ENCODE data around the gene CFDP1. TPM values are rescaled to one million over a fixed set of nuclear protein-coding genes. Genes with fewer than 3 reads are reported as not detected.

The CFDP1 gene
- total and polyA plus RNA-seq, 4 donors, result 44.8 to 105 (median 64.1) TPM

- no peak for TF ChIP-seq CTCF (IDR thresholded peaks at IDR 0.05; ENCODE audit: control extremely low read depth, extremely low read depth)
- H3K4me1 ChIP-seq (ENCODE audit: control insufficient read depth in 5 of 5, insufficient read depth in 5 of 5, low read length in 5 of 5), result peaks cover 0 to 13% (median 2%) of the 10 kb centered on the region in 5 donors
- no peak overlapping the region for H3K4me3 ChIP-seq
- no peak overlapping the region for H3K9ac ChIP-seq (ENCODE audit: insufficient read depth in 1 of 2, low read length in 2 of 2)
- no peak for DNase-seq
- no peak for ATAC-seq (ENCODE audit: insufficient read depth, low FRiP score)
- no peak overlapping the region for H3K27ac ChIP-seq (ENCODE audit: low read depth in 1 of 2, low read length in 1 of 2)
- no peaks in the 10 kb centered on the region for H3K27me3 ChIP-seq (ENCODE audit: control insufficient read depth in 3 of 3, insufficient read depth in 3 of 3, low read length in 2 of 3)
- peaks cover 0 to 8% (median 2%) of the 10 kb centered on the region in 4 donors for H3K36me3 ChIP-seq (ENCODE audit: control insufficient read depth in 4 of 4, insufficient read depth in 4 of 4, low read length in 4 of 4)
- WGBS, 2 donors, result 81 to 82% methylated on average over 2 of the region's 2 CpGs
- peaks cover 0 to 2% (median 0%) of the 10 kb centered on the region in 4 donors for H3K9me3 ChIP-seq (ENCODE audit: control insufficient read depth in 4 of 4, insufficient read depth in 3 of 4, low read length in 3 of 4)
Observed at GRCh38 chr16:75364286-75364791, 69.0 kb downstream of the CFDP1 start.

DNA sequence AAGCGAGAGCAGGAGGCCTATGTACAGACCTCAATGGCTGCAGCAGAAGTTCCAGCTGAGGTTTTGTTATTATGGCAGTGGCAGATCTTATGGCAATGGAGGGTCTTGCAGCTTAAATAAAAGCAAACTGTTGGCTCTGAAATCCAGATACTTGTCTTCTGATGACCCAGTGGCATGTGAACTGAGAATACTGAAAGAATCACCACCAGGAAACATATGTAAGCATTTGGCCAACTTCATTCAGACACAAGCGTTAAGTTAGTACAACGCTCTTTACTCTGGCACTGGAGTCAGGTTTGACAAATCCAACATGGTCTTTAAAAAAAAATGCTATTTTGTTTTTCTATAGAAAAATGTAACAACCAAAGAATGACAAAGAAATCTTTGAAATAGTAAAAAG is 70.5 kb downstream of the CFDP1 start:
- peaks cover 0 to 8% (median 2%) of the 10 kb centered on the region in 4 donors for H3K36me3 ChIP-seq (ENCODE audit: control insufficient read depth in 4 of 4, insufficient read depth in 4 of 4, low read length in 4 of 4)
- H3K9ac ChIP-seq (ENCODE audit: insufficient read depth in 1 of 2, low read length in 2 of 2), result no peak overlapping the region
- 89 to 93% methylated on average over 3 of the region's 3 CpGs for WGBS, 2 donors
- H3K27me3 ChIP-seq (ENCODE audit: control insufficient read depth in 3 of 3, insufficient read depth in 3 of 3, low read length in 2 of 3), result no peaks in the 10 kb centered on the region
- no peak overlapping the region for H3K27ac ChIP-seq (ENCODE audit: low read depth in 1 of 2, low read length in 1 of 2)
- no peak for ATAC-seq (ENCODE audit: insufficient read depth, low FRiP score)
- TF ChIP-seq CTCF (IDR thresholded peaks at IDR 0.05; ENCODE audit: control extremely low read depth, extremely low read depth), result no peak
- no peak overlapping the region for H3K4me3 ChIP-seq
- H3K4me1 ChIP-seq (ENCODE audit: control insufficient read depth in 5 of 5, insufficient read depth in 5 of 5, low read length in 5 of 5), result peaks cover 0 to 13% (median 5%) of the 10 kb centered on the region in 5 donors
- peak; percentile 16 to 76 (median 66) for DNase-seq
- peaks cover 0 to 2% (median 0%) of the 10 kb centered on the region in 4 donors for H3K9me3 ChIP-seq (ENCODE audit: control insufficient read depth in 4 of 4, insufficient read depth in 3 of 4, low read length in 3 of 4)

GRCh38 chr16:75361936-75362335 is 71.4 kb downstream of the CFDP1 start:
- no peak overlapping the region for H3K9ac ChIP-seq (ENCODE audit: insufficient read depth in 1 of 2, low read length in 2 of 2)
- ATAC-seq (ENCODE audit: insufficient read depth, low FRiP score) (no peak), DNase-seq (no peak)
- no peaks in the 10 kb centered on the region for H3K27me3 ChIP-seq (ENCODE audit: control insufficient read depth in 3 of 3, insufficient read depth in 3 of 3, low read length in 2 of 3)
- peak overlapping the region in 1 of 2 donors; percentile 35 for H3K27ac ChIP-seq (ENCODE audit: low read depth in 1 of 2, low read length in 1 of 2)
- no peak overlapping the region for H3K4me3 ChIP-seq
- no peak for TF ChIP-seq CTCF (IDR thresholded peaks at IDR 0.05; ENCODE audit: control extremely low read depth, extremely low read depth)
- 73 to 77% methylated on average over 5 of the region's 5 CpGs for WGBS, 2 donors
- H3K4me1 ChIP-seq (ENCODE audit: control insufficient read depth in 5 of 5, insufficient read depth in 5 of 5, low read length in 5 of 5), result peaks cover 0 to 13% (median 5%) of the 10 kb centered on the region in 5 donors
- peaks cover 0 to 7% (median 2%) of the 10 kb centered on the region in 4 donors for H3K36me3 ChIP-seq (ENCODE audit: control insufficient read depth in 4 of 4, insufficient read depth in 4 of 4, low read length in 4 of 4)
- peaks cover 0 to 2% (median 0%) of the 10 kb centered on the region in 4 donors for H3K9me3 ChIP-seq (ENCODE audit: control insufficient read depth in 4 of 4, insufficient read depth in 3 of 4, low read length in 3 of 4)

DNA sequence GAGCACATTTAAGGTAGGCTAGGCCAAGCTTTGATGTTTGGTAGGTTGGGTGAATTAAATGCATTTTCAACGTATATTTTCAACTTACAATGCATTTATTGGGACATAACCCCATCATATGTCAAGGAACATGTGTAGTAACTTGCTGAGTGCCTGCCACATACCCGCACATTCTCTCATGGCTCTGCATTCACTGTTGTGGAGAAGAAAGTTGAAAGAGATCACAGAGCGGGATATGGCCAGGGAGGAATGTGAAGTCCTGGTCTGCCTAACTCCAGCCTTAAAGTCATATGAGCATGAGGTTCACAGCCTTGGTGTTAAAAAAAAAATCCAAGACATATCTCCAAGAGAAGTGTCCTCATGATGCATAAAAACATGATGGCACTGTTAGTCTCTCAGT is 79.1 kb downstream of the CFDP1 start:
- Histone ChIP-seq H3K9ac (ENCODE audit: insufficient read depth in 1 of 2, low read length in 2 of 2) (no peak overlapping the region), H3K27me3 (ENCODE audit: control insufficient read depth in 3 of 3, insufficient read depth in 3 of 3, low read length in 2 of 3) (no peaks in the 10 kb centered on the region), H3K9me3 (ENCODE audit: control insufficient read depth in 4 of 4, insufficient read depth in 3 of 4, low read length in 3 of 4) (no peaks in the 10 kb centered on the region), H3K4me1 (ENCODE audit: control insufficient read depth in 5 of 5, insufficient read depth in 5 of 5, low read length in 5 of 5) (peaks cover 0 to 3% (median 0%) of the 10 kb centered on the region in 5 donors), H3K4me3 (no peak overlapping the region), H3K27ac (ENCODE audit: low read depth in 1 of 2, low read length in 1 of 2) (no peak overlapping the region), H3K36me3 (ENCODE audit: control insufficient read depth in 4 of 4, insufficient read depth in 4 of 4, low read length in 4 of 4) (peaks cover 0 to 5% (median 2%) of the 10 kb centered on the region in 4 donors)
- ATAC-seq (ENCODE audit: insufficient read depth, low FRiP score) (no peak), DNase-seq (no peak)
- TF ChIP-seq CTCF (IDR thresholded peaks at IDR 0.05; ENCODE audit: control extremely low read depth, extremely low read depth), result no peak
- WGBS, 2 donors, result 95 to 97% methylated on average over 3 of the region's 3 CpGs
